Brain microvascular endothelial cell (primary cell): ENCODE data around the gene TBC1D4.

ENCODE experiments used
- DNase-seq: peaks from one replicate; pipeline ENCODE4 v3.0.0-alpha.2; 2020
- H3K27ac ChIP-seq: fragments of 250-450 bp; sonication (Bioruptor Pico); 2 replicates; pipeline ENCODE4 v1.5.1; 2020; ENCODE audit warnings: mild to moderate bottlenecking, moderate library complexity
- H3K27me3 ChIP-seq: fragments of 250-450 bp; sonication (Bioruptor Pico); replicated peaks from 2 replicates; pipeline ENCODE4 v1.5.1; 2020; ENCODE audit warnings: mild to moderate bottlenecking
- H3K36me3 ChIP-seq: fragments of 250-450 bp; sonication (Bioruptor Pico); replicated peaks from 2 replicates; pipeline ENCODE4 v1.5.1; 2020; ENCODE audit warnings: mild to moderate bottlenecking
- H3K4me3 ChIP-seq: 2 replicates; pipeline ENCODE4 v1.5.1; 2011; ENCODE audit warnings: low read depth, mild to moderate bottlenecking, control low read depth, low read length, moderate library complexity
- in situ Hi-C: cut with HindIII; loops from 2 replicates; pipeline ENCODE4 v1.10.0; 2017; ENCODE audit warnings: low sequenced_read_pairs, low pct_ligation_motif_present
- TF ChIP-seq, protein P1 (sequence below): IDR thresholded peaks from 2 replicates; pipeline ENCODE4 v1.5.1; 2011; ENCODE audit warnings: low read depth, mild to moderate bottlenecking, moderate library complexity, low read length, control low read depth, inconsistent platforms; ENCODE audit errors: missing control alignments

The TBC1D4 gene

DNA sequence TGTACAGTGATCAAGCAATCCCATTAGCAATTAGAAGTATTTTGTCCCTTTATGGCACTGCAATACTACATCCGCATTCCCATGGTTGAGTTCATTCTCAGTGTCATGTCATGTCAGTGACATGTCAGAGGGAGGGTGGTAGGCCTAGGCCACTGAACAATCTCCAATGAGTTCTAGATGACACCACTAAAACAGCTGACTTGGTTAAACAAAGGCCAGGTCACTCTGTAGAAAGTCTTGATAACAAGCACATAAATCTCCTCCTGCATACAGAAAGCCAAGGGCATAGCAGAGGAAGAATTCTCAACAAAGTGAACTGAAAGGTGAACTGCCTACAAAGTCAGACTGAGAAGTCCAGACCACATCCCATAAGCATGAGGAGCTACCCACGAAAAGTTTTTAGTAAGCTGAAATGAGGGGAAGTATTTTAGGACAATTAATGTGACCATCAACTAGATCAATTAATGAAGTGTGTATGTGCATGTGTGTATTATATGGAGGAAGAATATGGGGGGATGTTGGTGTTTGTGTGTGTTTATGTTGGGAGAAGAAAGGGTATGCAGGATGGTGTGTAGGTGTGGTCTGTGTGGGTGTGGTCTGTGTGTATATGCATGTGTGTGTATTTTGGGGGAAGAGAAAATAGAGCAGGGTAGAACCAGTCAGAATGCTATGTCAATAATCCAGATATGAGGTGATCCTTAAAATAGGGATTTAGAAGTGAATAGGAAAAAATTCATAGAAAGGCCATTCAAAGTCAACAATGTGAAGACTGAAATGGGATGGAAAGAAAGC lies 67.7 kb downstream of the TBC1D4 start:
- TF ChIP-seq, protein P1, sequence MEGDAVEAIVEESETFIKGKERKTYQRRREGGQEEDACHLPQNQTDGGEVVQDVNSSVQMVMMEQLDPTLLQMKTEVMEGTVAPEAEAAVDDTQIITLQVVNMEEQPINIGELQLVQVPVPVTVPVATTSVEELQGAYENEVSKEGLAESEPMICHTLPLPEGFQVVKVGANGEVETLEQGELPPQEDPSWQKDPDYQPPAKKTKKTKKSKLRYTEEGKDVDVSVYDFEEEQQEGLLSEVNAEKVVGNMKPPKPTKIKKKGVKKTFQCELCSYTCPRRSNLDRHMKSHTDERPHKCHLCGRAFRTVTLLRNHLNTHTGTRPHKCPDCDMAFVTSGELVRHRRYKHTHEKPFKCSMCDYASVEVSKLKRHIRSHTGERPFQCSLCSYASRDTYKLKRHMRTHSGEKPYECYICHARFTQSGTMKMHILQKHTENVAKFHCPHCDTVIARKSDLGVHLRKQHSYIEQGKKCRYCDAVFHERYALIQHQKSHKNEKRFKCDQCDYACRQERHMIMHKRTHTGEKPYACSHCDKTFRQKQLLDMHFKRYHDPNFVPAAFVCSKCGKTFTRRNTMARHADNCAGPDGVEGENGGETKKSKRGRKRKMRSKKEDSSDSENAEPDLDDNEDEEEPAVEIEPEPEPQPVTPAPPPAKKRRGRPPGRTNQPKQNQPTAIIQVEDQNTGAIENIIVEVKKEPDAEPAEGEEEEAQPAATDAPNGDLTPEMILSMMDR = no peak
- no peak overlapping the region for H3K4me3 ChIP-seq
- DNase-seq = no peak
- no peak overlapping the region for H3K27ac ChIP-seq
- H3K36me3 ChIP-seq = no peaks in the 10 kb centered on the region
- no peaks in the 10 kb centered on the region for H3K27me3 ChIP-seq
- in situ Hi-C loops = no loop called here

DNA sequence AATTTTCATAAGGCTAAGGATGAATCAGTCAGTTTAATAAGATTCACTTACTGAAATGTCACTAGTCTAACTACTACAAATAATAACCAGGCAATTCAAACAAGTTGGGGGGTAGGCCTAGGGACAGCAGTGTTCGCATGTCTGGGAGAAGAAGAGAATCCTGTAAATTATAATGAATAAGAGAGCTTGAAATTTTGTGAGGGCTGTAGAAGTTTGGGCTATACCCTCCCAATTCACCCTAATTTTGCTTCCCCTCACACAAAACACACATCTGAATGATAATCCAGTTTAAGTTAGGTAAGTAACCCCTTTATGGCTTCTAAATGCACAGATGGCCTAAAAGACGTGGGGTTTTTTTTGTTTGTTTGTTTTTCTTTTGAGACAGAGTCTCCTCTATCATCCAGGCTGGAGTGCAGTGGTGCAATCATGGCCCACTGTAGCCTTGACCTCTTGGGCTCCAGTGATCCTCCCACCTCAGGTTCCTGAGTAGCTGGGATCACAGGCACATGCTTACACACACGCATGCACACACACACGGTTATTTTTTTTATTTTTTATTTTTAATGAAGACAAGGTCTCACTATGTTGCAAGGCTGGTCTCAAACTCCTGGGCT lies 69.9 kb downstream of the TBC1D4 start:
- in situ Hi-C loops = no loop called here
- no peak overlapping the region for H3K4me3 ChIP-seq

DNA sequence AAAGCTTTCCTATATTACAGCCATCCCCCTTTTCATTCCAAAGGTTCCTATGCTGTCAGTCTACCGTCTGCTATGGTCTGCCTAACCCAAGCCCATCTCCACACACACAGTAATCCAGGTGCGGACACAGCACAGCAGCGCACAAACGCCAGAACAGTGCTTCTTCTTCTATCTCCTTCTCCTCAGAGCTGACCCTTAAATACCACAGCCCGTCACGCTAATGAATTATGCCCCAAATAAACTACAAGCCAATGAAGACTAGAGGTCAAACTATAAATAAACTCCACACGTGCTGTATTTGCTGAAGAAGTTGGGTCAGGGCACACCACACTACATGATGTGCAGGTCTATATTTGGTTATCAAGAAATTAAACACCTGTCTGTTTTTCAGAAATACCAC lies 71.8 kb downstream of the TBC1D4 start:
- no peak overlapping the region for H3K27ac ChIP-seq
- H3K4me3 ChIP-seq = no peak overlapping the region
- DNase-seq = no peak
- no peaks in the 10 kb centered on the region for H3K27me3 ChIP-seq
- in situ Hi-C loops = no loop called here
- H3K36me3 ChIP-seq = no peaks in the 10 kb centered on the region
- TF ChIP-seq, protein P1 = no peak

More for the DNA sequence above, 69.9 kb downstream of the TBC1D4 start:
- no peaks in the 10 kb centered on the region for H3K27me3 ChIP-seq
- DNase-seq = no peak
- TF ChIP-seq, protein P1 = no peak
- no peaks in the 10 kb centered on the region for H3K36me3 ChIP-seq
- no peak overlapping the region for H3K27ac ChIP-seq

DNA sequence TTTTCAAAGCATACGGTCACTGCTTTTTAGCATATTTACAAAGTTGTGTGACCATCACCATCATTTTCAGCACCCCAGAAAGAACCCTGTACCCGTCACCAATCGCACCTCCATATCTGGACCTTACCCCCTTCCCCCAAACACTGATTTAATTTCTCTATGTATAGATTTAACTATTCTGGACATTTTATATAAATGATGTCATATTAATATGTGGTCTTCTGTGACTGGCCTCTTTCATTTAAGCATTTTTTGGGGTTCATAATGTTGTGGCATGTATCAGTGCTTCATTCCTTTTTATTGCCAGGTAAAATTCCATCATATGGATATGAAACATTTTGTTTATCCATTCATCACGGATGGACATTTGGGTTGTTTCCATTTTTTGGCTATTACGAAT lies 74.0 kb downstream of the TBC1D4 start:
- TF ChIP-seq, protein P1 = no peak
- H3K27me3 ChIP-seq = no peaks in the 10 kb centered on the region
- no peak overlapping the region for H3K27ac ChIP-seq
- in situ Hi-C loops = no loop called here
- DNase-seq = no peak
- no peaks in the 10 kb centered on the region for H3K36me3 ChIP-seq
- H3K4me3 ChIP-seq = no peak overlapping the region

DNA sequence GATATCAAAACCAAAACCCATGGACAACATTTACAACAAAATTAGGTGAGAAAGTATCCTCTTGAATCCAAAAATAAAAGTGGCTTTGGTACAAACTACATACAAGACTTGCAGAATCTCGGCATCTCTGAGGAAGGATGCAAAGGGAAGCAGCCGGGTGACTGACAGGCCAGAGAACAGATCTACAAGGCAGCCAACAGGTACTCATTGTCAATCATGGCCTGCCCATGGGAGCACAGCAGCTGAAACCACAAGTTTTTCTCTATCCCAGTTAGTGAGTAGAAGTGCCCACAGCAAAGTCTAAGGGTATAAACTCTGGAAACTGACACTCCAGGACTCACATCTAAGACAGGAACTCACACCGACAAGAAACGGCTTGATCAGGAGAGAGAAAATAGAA lies 74.5 kb downstream of the TBC1D4 start:
- Histone ChIP-seq H3K27me3 (no peaks in the 10 kb centered on the region), H3K36me3 (no peaks in the 10 kb centered on the region), H3K4me3 (no peak overlapping the region), H3K27ac (no peak overlapping the region)
- in situ Hi-C loops = no loop called here
- no peak for DNase-seq
- TF ChIP-seq, protein P1 = no peak
